ENCODE measurements around the gene CD72. TPM values are rescaled to one million over a fixed set of nuclear protein-coding genes. Genes with fewer than 3 reads are reported as not detected.
"Not testable (repeated sequence)": the region's sequence is repeated elsewhere in the genome, so short reads cannot be mapped to it uniquely, and the experiment has no call there.

Gene CD72
- total RNA-seq, 1 donor from 2014 or later = 5.6 TPM

- H3K36me3 ChIP-seq = no peaks in the 10 kb centered on the region
- H3K4me1 ChIP-seq = peaks cover 23% of the 10 kb centered on the region
- no peaks in the 10 kb centered on the region for H3K27me3 ChIP-seq
- H3K4me3 ChIP-seq = peak within 1 kb of the TSS; percentile 7 to 19
- H3K27ac ChIP-seq = peak within 1 kb of the TSS; percentile 56
- TF ChIP-seq CTCF (IDR thresholded peaks at IDR 0.05) = no peak
- TF ChIP-seq POLR2AphosphoS5 (IDR thresholded peaks at IDR 0.05; ENCODE audit: insufficient read depth in 1 of 2, low read depth in 1 of 2) = no peak
- TF ChIP-seq POLR2A (IDR thresholded peaks at IDR 0.05) = no peak
- DNase-seq (ENCODE audit: extremely low spot score in 2 of 2) = no peak
- intact Hi-C loops (cut with DNase I) = loop anchor here (10.0 kb wide), 1 partner anchor 164 kb away; the partner anchor contains the start of genes HINT2 and SPAG8
- H3K9me3 ChIP-seq = no peaks in the 10 kb centered on the region
Measured at GRCh38 chr9:35650341-35651158, 32.3 kb upstream of the CD72 start, which contains the start of gene SIT1. TSS of gene SIT1 (minus strand) at chr9:35650931. CDS start at chr9:35650853, 78 bp downstream.

DNA sequence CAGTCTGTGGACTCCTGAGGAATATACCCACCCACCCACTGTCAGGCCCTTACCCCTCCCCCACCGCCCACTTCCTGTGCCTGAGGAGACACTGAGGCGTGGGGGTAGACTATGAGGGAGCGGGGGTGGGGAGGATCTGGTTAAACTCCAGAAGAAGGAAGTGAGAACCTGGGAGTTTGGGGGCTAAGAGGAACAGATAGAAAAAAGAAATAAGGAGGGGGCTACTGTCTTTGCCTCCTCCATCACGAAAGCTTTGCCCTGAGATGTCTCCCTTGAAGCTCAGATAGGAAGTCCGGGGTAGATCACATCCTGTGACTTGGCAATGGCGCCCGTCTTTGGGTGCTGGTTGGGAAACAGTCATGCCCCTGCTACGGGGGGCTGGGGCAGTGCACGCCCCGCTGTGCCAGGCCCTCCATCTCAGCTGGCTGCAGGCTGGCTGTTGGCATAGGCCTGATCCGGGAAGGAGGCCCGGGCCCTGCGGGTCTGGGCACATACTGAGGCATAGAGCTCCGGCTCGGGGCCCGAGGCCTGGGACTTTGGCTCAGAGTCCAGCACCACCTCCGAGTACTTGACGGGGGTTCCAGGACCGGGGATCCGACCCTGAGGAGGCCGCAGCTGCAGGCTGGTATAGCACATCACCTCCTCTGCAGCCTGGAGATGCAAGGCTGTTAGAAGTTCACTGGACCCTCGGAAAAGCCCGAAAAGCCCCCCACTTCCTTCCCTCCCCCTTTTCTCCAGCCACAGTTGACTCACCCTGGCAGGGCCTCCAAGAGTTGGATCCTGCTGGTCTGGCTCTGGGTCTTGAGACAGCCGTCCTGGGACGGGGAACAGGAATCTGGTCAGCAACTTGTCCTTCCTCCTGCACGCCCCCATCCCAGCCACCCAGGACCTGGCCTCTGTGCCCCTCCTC is 31.5 kb upstream of the CD72 start:
- intact Hi-C loops (cut with DNase I) = loop anchor here (10.0 kb wide), 1 partner anchor 165 kb away; the partner anchor contains the start of genes HINT2 and SPAG8
- peaks cover 26% of the 10 kb centered on the region for H3K4me1 ChIP-seq
- H3K4me3 ChIP-seq = peak overlapping the region; percentile 7 to 19
- peak in 1 of 2 donors; percentile 85 for DNase-seq (ENCODE audit: extremely low spot score in 2 of 2)
- TF ChIP-seq POLR2AphosphoS5 (IDR thresholded peaks at IDR 0.05; ENCODE audit: insufficient read depth in 1 of 2, low read depth in 1 of 2) (no peak), CTCF (IDR thresholded peaks at IDR 0.05) (no peak), POLR2A (IDR thresholded peaks at IDR 0.05) (no peak)
- H3K27ac ChIP-seq = peak overlapping the region; percentile 56
- no peaks in the 10 kb centered on the region for H3K27me3 ChIP-seq
- no peaks in the 10 kb centered on the region for H3K9me3 ChIP-seq
- no peaks in the 10 kb centered on the region for H3K36me3 ChIP-seq

GRCh38 chr9:35646533-35647265 is 28.5 kb upstream of the CD72 start:
- H3K9me3 ChIP-seq = no peaks in the 10 kb centered on the region
- peak overlapping the region; percentile 93 for H3K27ac ChIP-seq
- peaks cover 26% of the 10 kb centered on the region for H3K4me1 ChIP-seq
- DNase-seq (ENCODE audit: extremely low spot score in 2 of 2) = no peak
- no peaks in the 10 kb centered on the region for H3K27me3 ChIP-seq
- peak in 1 of 2 donors; percentile 94 for TF ChIP-seq POLR2A (IDR thresholded peaks at IDR 0.05)
- TF ChIP-seq POLR2AphosphoS5 (IDR thresholded peaks at IDR 0.05; ENCODE audit: insufficient read depth in 1 of 2, low read depth in 1 of 2) = peak; percentile 91 to 99
- peak; percentile 89 to 97 (median 95) for TF ChIP-seq CTCF (IDR thresholded peaks at IDR 0.05)
- intact Hi-C loops (cut with DNase I) = loop anchor here (1.0 kb wide), 1 partner anchor 82 kb away; no protein-coding TSS in a partner anchor
- H3K36me3 ChIP-seq = no peaks in the 10 kb centered on the region
- H3K4me3 ChIP-seq = peak overlapping the region; percentile 48 to 60

DNA sequence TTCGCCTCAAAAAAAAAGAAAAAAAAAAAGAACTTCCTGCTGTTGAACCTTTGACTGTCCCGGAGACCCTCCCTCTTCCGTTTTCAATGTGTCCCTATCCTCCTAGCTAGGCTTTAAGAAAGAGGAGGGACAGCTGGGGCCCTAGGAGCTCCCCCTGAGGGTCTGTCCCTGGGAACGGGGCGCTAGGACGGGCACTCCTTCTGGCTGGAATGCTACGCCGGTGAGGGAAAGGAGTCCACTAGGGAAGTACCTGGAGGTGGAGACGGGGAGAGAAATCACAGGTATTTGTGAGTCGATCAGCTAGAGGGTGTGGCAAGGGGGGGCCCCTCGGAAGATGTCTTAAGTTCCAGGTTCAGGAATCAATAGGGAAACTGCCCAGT is 27.9 kb upstream of the CD72 start:
- no peak for DNase-seq (ENCODE audit: extremely low spot score in 2 of 2)
- no peaks in the 10 kb centered on the region for H3K27me3 ChIP-seq
- intact Hi-C loops (cut with DNase I) = loop anchor here (1.0 kb wide), 1 partner anchor 82 kb away; no protein-coding TSS in a partner anchor
- no peaks in the 10 kb centered on the region for H3K9me3 ChIP-seq
- H3K36me3 ChIP-seq = no peaks in the 10 kb centered on the region
- H3K4me3 ChIP-seq = peak overlapping the region; percentile 48 to 60
- TF ChIP-seq CTCF (IDR thresholded peaks at IDR 0.05) = no peak
- no peak for TF ChIP-seq POLR2A (IDR thresholded peaks at IDR 0.05)
- no peak for TF ChIP-seq POLR2AphosphoS5 (IDR thresholded peaks at IDR 0.05; ENCODE audit: insufficient read depth in 1 of 2, low read depth in 1 of 2)
- peaks cover 26% of the 10 kb centered on the region for H3K4me1 ChIP-seq
- peak overlapping the region; percentile 93 for H3K27ac ChIP-seq

- not testable (repeated sequence) for H3K9me3 ChIP-seq; DNase-seq (ENCODE audit: extremely low spot score in 2 of 2); H3K36me3 ChIP-seq; H3K27me3 ChIP-seq
- H3K4me3 ChIP-seq = peak overlapping the region; percentile 48 to 60
- intact Hi-C loops (cut with DNase I) = loop anchor here (1.0 kb wide), 1 partner anchor 83 kb away; no protein-coding TSS in a partner anchor
- peaks cover 26% of the 10 kb centered on the region for H3K4me1 ChIP-seq
- peak overlapping the region; percentile 93 for H3K27ac ChIP-seq
Measured at GRCh38 chr9:35645736-35646135, 27.5 kb upstream of the CD72 start.
